Measurements from ENCODE around the gene POLR3GL. TPM values are rescaled to one million over a fixed set of nuclear protein-coding genes. Genes with fewer than 3 reads are reported as not detected.
"Not testable (repeated sequence)": the region's sequence is repeated elsewhere in the genome, so short reads cannot be mapped to it uniquely, and the experiment has no call there.

POLR3GL gene, protein sequence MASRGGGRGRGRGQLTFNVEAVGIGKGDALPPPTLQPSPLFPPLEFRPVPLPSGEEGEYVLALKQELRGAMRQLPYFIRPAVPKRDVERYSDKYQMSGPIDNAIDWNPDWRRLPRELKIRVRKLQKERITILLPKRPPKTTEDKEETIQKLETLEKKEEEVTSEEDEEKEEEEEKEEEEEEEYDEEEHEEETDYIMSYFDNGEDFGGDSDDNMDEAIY
- total RNA-seq: 10 to 100 TPM; 27.3 to 29.2 TPM

DNA sequence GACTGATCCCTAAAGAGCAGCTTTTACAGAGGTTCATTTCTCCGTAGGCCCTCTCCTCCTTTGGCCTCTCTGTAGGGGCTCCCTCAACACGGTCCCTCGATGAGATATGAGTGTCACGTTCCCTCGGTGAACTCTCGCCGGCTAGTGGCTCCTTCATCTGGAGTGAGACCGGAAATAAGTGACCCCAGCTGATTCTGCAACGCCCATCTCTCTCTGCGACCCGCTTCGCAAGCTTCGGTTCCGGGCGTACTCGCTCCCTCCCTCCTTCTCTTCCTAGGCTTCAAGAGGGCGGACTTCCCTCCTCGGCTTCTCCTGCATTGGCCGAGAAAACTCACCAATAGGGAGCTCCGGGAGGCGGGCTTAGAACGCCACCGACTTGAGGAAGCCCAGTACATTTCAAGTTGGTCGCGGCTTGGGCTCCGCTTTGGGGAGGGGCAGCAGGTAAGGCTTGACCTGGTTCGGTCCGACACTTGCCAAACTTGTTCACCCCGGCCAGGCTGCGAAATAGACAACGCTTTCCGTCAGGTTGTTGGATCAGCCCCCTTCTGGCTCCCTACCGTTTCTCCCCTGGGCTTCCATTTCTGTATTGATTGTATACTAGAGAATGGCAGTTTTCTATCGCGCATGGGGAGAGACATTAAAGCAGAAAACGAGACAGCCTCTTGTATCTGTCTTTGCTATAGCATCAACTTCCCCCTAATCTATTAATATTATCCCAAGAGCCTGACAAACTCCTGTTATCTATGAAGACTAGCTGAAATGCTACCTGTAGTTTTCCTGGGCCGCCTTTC is at the start of gene POLR3GL, which contains the start of gene ANKRD34A:
POLR3GL (plus strand) TSS at position 363 of the 791 bp plus-strand sequence. CDS start 10,176 bp downstream, outside the sequence.
ANKRD34A (minus strand) TSS at position 248 of the 791 bp plus-strand sequence. CDS start 2,816 bp downstream, outside the sequence.
- H3K4me3 Mint-ChIP-seq: peak within 1 kb of the TSS; percentile 95
- ChIA-PET CTCF (interaction anchor here (0.7 to 3.9 kb wide), 10 partner anchors 8 to 119 kb away, joined by 3 to 43 read pairs (median 5); partner anchors contain the start of genes NUDT17 and RBM8A), POLR2A (interaction anchor here (0.6 to 1.4 kb wide), 6 partner anchors 9 to 87 kb away, joined by 3 to 6 read pairs (median 4); partner anchors contain the start of gene RBM8A)
- peaks cover 1% of the 10 kb centered on the region for H3K27me3 Mint-ChIP-seq
- peak within 1 kb of the TSS; percentile 89 for H3K27ac Mint-ChIP-seq
- peaks cover 11% of the 10 kb centered on the region for H3K36me3 Mint-ChIP-seq (ENCODE audit: low read depth)
- H3K9me3 Mint-ChIP-seq: peaks cover 7% of the 10 kb centered on the region
- DNase-seq: peak; percentile 97
- peaks cover 51% of the 10 kb centered on the region for H3K4me1 Mint-ChIP-seq

DNA sequence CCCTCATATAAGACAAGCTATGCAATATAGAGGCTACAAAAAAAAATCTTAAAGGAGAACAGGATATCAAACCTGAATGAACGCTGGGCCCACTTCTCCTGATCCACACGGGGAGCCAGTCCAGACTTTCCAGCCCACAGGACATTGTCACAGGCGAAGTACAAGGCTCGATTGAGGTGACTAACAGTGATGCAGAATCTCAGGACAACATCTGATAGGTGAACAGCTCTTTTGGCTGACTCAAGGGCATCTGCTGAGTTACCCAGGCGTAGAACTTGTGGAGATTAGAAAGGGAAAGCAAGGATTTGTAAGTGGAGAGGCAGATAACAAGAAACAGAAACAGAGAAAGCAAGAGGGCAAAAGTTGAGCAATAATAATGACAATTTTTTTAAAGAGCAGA is 47.7 kb upstream of the POLR3GL start:
- POLR2A ChIA-PET: no interaction called here
- Mint-ChIP-seq H3K4me3 (peak overlapping the region; percentile 90), H3K9me3 (no peaks in the 10 kb centered on the region), H3K27ac (peak overlapping the region; percentile 82), H3K4me1 (peaks cover 36% of the 10 kb centered on the region), H3K27me3 (no peaks in the 10 kb centered on the region), H3K36me3 (ENCODE audit: low read depth) (peaks cover 22% of the 10 kb centered on the region)
- no peak for DNase-seq
- CTCF ChIA-PET: interaction anchor here (1.3 kb wide), 1 partner anchor 11 kb away, joined by 3 read pairs; no protein-coding TSS in a partner anchor

DNA sequence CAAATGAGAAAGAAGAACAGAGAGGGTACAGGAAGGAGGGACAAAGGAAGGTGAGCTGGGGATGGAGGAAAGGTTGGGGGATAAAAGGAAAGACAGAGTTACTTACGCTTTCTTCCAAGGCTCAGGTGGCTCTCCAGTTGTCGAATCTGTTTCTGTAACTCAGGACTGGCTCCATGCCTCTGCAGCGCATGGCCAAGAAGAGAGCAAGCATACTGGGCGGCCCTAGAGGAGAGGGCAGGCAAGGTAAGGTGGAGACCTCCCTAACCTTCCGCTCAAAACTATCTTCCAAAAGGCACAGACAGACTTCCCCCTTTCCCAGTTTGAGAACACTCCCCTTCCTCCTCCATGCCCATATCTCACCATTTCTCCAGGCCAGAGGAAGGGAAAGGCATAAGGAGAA is 46.9 kb upstream of the POLR3GL start:
- Mint-ChIP-seq H3K36me3 (ENCODE audit: low read depth) (peaks cover 21% of the 10 kb centered on the region), H3K9me3 (no peaks in the 10 kb centered on the region), H3K27me3 (no peaks in the 10 kb centered on the region), H3K4me3 (peak overlapping the region; percentile 90), H3K4me1 (peaks cover 36% of the 10 kb centered on the region), H3K27ac (peak overlapping the region; percentile 98)
- DNase-seq: no peak
- ChIA-PET CTCF (interaction anchor here (2.5 kb wide), 1 partner anchor 72 kb away, joined by 7 read pairs; the partner anchor contains the start of gene NUDT17), POLR2A (no interaction called here)

DNA sequence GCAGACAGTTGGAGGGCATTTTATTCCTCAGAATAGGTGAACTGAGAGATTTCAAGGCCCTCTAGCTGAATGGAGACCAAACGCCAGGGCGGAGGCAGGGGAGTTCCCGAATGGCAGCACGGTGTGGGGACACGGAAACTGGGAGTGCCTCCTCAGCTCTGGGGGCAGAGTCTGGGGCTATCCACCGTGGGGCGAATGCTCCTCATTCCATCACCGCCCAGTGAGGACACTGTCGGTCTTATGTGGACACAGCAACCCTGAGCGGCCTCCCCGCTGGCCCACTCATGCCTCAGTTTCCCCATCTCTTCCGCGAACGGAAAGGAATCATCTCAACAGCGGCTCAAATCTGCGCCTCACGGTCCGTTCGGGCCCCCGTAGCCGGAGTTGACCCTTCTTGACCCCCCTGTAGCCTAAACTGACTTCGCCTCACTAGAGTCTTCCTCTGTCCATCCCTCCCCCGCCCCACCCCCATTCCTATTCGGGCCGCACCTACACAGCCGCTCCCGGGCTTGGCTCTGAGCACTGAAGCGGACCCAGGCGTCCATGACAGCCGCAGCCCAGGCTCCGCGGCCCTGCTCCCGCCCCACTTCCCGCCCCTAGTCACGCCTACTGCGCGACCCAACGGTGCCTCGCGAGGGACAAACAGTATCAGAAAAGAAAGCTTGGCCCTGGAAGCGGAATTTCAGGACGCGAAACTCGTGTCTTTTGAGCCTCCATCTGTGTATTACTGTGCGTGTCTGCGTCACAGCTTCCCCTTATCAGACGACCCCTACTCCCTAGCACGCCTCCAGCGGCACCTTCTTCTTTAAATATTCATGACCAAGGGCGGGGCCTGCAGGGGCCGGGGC is 46.1 kb upstream of the POLR3GL start, which contains the start of gene PEX11B:
PEX11B (minus strand) TSS at position 574 of the 848 bp plus-strand sequence; CDS start at position 545, 29 bp downstream.
- peak; percentile 93 for DNase-seq
- Mint-ChIP-seq H3K9me3 (no peaks in the 10 kb centered on the region), H3K27me3 (no peaks in the 10 kb centered on the region), H3K4me3 (peak within 1 kb of the TSS; percentile 90), H3K4me1 (peaks cover 37% of the 10 kb centered on the region), H3K36me3 (ENCODE audit: low read depth) (peaks cover 27% of the 10 kb centered on the region), H3K27ac (peak within 1 kb of the TSS; percentile 98)
- CTCF ChIA-PET: interaction anchor here (1.0 to 2.5 kb wide), 4 partner anchors 18 to 73 kb away, joined by 3 to 7 read pairs (median 4); partner anchors contain the start of gene NUDT17
- POLR2A ChIA-PET: interaction anchor here (0.5 to 1.1 kb wide), 2 partner anchors 15 to 39 kb away, joined by 3 to 4 read pairs; partner anchors contain the start of gene LIX1L

DNA sequence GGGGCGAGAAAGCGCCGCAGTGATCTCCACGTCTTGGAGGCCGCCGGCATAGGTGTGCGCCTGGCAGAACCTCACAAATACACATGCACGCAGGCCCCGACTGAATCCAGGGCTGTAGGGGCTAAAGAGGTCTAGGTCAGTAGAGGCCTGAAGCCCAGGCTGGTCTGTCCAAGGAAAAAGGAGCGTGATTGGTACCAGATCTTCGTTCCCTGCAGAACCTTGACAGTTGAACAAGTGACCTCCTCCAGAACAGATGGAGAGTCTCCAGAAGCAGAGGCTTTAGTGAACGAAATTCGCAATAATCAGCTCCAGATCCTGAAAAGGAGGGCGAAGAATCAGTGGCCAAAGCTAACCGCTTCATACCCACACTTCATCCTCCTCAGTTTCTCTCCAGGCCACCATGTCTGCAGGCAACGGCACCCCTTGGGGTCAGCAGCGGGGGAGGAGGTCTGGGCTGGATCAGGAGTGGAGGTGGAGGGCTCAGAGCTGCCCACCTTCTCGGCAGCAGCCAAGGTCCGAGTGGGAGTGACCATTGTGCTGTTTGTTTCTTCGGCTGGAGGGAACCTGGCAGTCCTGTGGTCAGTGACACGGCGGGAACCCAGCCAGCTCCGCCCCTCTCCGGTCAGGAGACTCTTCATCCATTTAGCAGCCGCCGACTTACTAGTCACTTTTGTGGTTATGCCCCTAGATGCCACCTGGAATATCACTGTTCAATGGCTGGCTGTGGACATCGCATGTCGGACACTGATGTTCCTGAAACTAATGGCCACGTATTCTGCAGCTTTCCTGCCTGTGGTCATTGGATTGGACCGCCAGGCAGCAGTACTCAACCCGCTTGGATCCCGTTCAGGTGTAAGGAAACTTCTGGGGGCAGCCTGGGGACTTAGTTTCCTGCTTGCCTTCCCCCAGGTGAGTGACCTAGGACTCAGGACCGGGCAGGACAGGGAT is 45.2 kb upstream of the POLR3GL start:
- no peaks in the 10 kb centered on the region for H3K9me3 Mint-ChIP-seq
- ChIA-PET CTCF (interaction anchor here (0.6 to 2.5 kb wide), 5 partner anchors 18 to 170 kb away, joined by 3 to 7 read pairs (median 3); partner anchors contain the start of gene NUDT17), POLR2A (interaction anchor here (1.1 kb wide), 1 partner anchor 39 kb away, joined by 3 read pairs; the partner anchor contains the start of gene LIX1L)
- H3K4me1 Mint-ChIP-seq: peaks cover 38% of the 10 kb centered on the region
- DNase-seq: peak; percentile 18
- no peaks in the 10 kb centered on the region for H3K27me3 Mint-ChIP-seq
- peak overlapping the region; percentile 98 for H3K27ac Mint-ChIP-seq
- H3K36me3 Mint-ChIP-seq (ENCODE audit: low read depth): peaks cover 28% of the 10 kb centered on the region
- peak overlapping the region; percentile 90 for H3K4me3 Mint-ChIP-seq

DNA sequence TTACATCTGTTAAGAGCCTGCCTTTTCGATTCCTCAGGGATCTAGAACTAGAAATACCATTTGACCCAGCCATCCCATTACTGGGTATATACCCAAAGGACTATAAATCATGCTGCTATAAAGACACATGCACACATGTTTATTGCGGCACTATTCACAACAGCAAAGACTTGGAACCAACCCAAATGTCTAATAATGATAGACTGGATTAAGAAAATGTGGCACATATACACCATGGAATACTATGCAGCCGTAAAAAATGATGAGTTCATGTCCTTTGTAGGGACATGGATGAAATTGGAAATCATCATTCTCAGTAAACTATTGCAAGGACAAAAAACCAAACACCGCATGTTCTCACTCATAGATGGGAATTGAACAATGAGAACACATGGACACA is 44.2 kb upstream of the POLR3GL start:
- DNase-seq, H3K27me3 Mint-ChIP-seq, H3K9me3 Mint-ChIP-seq, CTCF ChIA-PET, POLR2A ChIA-PET: not testable (repeated sequence)
- peak overlapping the region; percentile 90 for H3K4me3 Mint-ChIP-seq
- peak overlapping the region; percentile 98 for H3K27ac Mint-ChIP-seq
- H3K4me1 Mint-ChIP-seq: peaks cover 35% of the 10 kb centered on the region
- peaks cover 23% of the 10 kb centered on the region for H3K36me3 Mint-ChIP-seq (ENCODE audit: low read depth)

DNA sequence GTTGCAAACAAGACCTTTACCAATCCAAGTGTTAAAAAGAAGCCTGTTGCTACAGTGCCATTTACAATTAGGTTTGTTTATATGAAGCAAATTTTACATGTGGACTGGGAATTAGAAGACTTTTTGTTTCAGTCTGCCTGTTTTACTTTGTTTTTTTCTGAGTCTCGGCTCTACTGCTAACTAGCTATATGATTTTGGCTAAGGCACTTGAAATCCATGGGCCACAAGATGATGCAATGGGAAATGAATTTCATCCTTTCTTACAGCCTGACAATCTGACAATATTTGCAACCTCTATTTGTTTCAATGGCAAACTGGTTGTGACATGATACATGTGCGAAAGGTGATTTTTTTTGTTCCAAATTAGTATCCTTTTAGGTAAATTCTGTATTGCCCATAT is 42.2 kb upstream of the POLR3GL start:
- ChIA-PET POLR2A (no interaction called here), CTCF (no interaction called here)
- H3K4me1 Mint-ChIP-seq: peaks cover 39% of the 10 kb centered on the region
- DNase-seq: no peak
- H3K4me3 Mint-ChIP-seq: no peak overlapping the region
- H3K9me3 Mint-ChIP-seq: no peaks in the 10 kb centered on the region
- H3K27me3 Mint-ChIP-seq: no peaks in the 10 kb centered on the region
- H3K27ac Mint-ChIP-seq: no peak overlapping the region
- H3K36me3 Mint-ChIP-seq (ENCODE audit: low read depth): peaks cover 12% of the 10 kb centered on the region

DNA sequence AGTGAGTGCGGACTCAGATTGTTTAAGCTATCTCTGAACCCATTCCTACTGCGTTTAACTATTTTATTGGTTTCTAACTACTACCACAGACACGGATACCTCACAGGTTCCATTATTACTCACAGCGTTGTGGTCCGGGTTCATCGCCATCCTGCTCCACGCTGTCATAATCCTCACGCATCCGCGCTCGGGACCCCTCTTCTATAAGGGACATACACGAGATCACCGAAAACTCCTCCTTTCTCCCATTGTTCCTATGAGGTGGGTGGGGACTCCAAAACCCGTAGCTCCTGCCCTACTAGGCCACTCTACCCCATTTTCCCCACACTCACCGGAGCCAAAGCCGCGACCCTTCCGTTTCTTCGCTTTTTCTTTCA is 37.8 kb upstream of the POLR3GL start:
- DNase-seq: peak; percentile 37
- Mint-ChIP-seq H3K9me3 (no peaks in the 10 kb centered on the region), H3K27me3 (no peaks in the 10 kb centered on the region), H3K4me3 (no peak overlapping the region), H3K4me1 (peaks cover 26% of the 10 kb centered on the region), H3K27ac (no peak overlapping the region), H3K36me3 (ENCODE audit: low read depth) (peaks cover 25% of the 10 kb centered on the region)
- CTCF ChIA-PET: interaction anchor here (0.8 to 2.2 kb wide), 10 partner anchors 10 to 112 kb away, joined by 3 to 14 read pairs (median 6); partner anchors contain the start of genes ANKRD34A and POLR3GL
- POLR2A ChIA-PET: interaction anchor here (1.2 kb wide), 1 partner anchor 68 kb away, joined by 5 read pairs; the partner anchor contains the start of gene PIAS3

DNA sequence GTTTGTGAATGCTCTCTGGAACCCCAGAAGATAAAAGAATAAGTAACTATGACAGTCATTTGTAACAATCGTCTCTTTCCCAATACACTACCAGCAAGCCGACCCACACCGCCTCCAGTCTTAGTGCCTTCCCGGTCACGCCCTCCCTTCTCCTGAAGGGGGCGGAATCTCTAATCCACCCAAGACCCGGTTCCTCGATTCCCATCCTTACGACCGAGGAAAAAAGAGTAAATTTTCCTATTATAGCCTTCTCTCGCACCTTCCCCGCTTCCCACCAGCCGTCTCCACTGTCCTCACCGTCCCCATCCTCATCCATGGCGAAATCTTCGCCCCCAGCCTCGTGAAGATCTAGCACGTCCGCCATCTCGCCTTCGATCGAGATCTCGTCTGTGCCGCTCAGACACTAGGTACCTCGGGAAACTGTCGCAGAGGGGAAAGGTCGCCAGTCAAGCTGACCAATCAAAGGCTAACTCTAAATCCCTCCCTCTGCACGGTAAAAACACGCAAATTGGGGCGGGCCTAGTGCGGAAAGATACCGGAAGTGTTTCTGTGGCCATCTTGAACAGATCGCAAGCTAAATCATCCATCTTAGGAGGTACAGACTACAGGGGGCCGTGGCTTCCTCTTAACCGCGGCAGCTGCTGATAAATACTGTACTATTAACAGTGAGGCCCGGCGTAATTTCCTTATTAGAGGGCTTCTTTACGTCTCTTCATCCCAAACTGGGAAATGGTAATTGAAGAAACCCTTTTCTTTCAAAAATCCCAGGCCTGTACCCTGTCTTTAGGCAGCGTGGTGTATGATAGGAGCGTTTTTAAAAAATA is 37.2 kb upstream of the POLR3GL start, which contains the start of gene RBM8A:
RBM8A (minus strand) TSS at position 422 of the 824 bp plus-strand sequence; CDS start at position 364, 58 bp downstream.
- peak; percentile 98 for DNase-seq
- ChIA-PET CTCF (interaction anchor here (0.7 to 2.2 kb wide), 18 partner anchors 9 to 111 kb away, joined by 3 to 14 read pairs (median 4); partner anchors contain the start of genes ANKRD34A, NUDT17 and POLR3GL), POLR2A (interaction anchor here (0.6 to 1.2 kb wide), 4 partner anchors 31 to 69 kb away, joined by 3 to 7 read pairs (median 6); partner anchors contain the start of genes ANKRD34A, LIX1L, PIAS3 and POLR3GL)
- no peak within 1 kb of the TSS for H3K4me3 Mint-ChIP-seq
- peaks cover 27% of the 10 kb centered on the region for H3K36me3 Mint-ChIP-seq (ENCODE audit: low read depth)
- H3K27me3 Mint-ChIP-seq: no peaks in the 10 kb centered on the region
- no peaks in the 10 kb centered on the region for H3K9me3 Mint-ChIP-seq
- H3K4me1 Mint-ChIP-seq: peaks cover 29% of the 10 kb centered on the region
- H3K27ac Mint-ChIP-seq: no peak within 1 kb of the TSS

All from activated CD4-positive, alpha-beta T cell treated with anti-CD3 and anti-CD28 coated beads, Interleukin-2, amount 10 ng/mL, durations not matched to agents 7 days and 5 days (primary cell).